NCI-H2171 treated with DMSO at 0.1 percent for 48 hours (cell line): Measurements from ENCODE around the gene COL9A3.

Experiments used
- DNase-seq: peaks from one replicate; lab custom pipeline; 2025; lab: John Stamatoyannopoulos, UW

COL9A3 gene

DNA sequence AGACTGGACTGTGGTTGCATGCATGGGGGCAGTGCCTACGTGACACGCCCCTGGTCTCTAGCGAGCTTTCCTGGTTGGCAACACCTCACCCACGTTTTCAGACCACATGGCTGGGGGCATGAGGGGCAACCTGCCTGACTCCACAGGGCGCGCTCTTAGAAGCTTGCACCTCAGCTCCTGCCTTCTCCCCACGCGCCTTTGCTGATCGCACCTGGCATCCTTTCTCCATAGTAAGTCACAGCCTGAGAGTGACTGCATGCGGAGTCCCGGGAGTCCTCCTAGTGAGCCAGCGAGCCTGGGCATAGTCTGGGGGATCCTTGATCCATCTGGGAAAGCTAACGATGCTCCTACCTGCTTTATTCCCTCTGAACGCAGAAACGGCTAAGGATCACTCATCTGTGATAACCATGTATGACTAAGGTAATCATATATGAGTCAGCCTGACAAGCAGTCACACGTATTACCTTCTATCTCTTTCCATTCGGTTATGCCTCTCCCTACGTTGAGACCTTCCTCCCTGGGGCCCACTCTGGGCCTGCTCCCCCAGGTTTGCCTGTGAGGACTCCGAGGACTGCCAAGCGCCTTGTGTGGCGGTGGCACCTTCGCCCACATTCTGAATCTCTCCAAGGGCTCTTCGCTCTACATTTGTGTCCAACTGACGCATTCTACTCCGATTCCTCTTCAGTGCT lies 40.2 kb downstream of the COL9A3 start:
- DNase-seq: peak; percentile 76

DNA sequence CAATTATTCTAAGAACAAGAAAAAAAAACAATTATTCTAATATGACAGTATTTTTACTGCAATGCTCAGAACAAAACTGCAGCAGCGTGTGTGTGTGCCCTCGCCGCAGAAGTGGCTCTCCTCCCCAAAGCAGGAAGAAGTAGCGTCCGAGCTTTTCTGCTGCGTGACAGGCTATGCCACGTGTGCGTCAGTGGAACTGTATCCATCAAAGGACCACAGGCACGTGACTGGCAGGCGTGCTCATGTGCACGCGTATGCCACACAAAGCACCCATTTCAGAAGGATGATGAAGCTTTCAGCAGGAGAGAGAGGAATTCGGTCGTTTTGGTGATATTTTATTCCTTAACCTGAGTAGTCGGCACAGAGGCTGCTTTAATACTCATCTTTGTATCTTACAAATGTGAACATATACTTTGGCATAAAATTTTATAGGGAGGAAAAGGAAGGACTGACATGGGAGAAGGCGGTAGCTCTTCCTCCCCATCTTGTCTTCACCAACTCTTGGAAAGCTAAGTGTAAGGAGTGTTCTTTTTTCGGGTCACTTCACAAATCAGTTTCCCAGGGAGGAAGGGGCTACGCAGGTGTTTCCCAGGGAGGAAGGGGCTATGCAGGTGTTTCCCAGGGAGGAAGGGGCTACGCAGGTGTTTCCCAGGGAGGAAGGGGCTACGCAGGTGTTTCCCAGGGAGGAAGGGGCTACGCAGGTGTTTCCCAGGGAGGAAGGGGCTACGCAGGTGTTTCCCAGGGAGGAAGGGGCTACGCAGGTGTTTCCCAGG lies 41.4 kb downstream of the COL9A3 start:
- DNase-seq: no peak

DNA sequence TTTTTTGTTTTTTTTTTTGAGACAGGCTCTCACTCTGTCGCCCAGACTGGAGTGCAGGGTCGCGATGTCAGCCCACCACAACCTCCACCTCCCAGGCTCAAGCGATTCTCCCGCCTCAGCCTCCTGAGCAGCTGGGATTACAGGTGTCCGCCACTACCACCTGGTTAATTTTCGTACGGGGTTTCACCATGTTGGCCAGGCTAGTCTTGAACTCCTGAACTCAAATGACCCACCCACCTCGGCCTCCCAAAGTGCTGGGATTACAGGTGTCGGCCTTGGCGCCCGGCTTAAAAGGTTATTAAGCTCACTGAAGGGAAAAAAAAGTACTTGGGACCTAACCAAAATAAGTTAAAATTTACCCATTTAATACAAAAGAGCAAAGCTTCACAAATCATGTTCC lies 42.9 kb downstream of the COL9A3 start:
- no peak for DNase-seq

DNA sequence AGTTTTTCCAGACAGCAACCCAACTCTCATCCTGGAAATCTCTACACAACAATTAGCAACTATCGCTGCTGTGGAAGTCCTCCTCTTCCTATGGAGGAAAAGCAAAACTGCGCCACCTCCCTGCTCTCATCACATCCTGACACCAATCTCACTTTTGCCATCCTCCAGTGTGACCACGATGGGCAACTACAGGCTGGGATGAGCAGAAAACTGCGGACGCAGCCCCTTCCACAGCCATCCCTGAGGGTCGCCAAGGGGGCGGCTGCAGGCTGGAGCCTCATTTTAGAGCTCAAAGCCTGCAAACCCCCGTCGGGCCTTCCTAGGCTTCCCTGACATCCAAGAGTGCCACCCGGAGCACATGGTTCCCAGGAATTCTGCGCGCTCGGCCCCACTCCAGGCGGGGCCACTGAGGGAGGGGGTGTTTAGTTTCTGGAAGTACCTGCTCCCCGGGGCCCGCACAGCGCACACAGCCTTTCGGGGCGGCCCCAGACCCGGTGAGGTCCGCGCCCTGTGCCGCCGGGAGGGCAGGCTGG lies 43.6 kb downstream of the COL9A3 start:
- DNase-seq: peak; percentile 36

DNA sequence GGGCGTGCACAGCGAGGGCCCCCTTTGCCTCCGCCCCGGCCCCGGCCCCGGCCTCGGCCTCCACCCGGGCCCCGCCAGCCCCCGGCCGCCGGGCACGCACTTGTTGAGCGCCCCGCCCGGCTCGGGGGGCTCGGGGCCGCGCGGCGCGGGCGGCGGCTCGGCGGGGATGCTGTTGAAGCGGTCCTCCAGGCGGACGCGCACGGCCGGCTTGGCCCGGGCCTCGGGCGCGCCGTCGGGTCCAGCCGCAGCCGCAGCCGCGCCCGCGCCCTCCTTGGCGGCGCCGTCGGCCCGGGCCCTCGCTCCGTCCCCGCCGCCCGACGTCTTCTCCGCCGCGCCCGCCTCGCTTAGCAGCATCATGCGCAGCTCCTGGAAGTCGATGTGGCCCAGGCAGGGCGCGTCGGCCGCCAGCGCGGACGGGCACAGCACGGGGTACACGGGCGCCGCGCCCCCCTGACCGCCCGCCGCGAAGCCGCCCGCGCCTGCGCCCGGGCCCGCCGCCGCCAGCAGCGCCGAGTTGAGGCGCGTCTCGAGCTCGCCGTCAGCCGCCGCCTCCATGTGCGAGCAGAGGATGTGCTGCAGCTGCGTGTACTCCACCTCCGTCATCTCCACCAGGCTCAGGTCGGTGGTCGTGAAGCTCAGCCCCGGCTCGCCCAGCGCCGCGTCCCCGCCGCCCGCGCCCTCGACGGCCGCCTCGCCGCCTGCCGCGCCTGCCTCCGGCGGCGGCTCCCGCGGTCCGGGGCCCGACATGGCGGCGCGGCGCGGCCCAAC lies 44.3 kb downstream of the COL9A3 start:
- DNase-seq: peak; percentile 24

DNA sequence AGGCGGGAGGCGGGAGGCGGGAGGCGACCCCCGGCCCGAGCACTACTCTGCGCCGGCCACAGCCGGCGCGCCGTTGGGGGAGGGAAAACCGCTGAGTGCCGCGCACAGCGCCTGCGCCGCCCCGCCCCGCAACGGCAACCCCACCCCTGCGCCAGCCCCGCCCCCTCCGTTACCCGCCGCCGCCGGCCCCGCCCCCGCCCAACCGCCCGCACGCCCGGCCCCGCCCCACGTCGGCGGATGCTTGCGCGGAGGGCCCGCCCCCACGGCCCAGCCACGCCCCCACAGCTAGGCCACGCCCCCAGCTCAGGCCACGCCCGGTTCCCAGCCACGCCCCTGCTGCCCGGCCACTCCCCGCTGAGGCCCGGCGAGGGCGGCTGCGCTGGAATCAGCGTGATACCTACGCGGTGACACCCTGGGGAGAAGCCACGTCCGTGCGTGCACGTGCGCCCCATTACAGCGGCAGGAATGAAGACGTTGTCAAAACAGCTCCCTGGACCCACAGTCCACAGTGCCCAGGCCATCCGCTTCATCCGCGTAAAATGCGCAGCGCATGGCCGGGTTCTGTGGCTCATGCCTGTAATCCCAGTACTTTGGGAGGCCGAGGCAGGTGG lies 45.0 kb downstream of the COL9A3 start, which contains the start of gene TCFL5:
Gene TCFL5 (minus strand): TSS at position 97 of the 611 bp plus-strand sequence. CDS start 152 bp downstream, outside the sequence.
- DNase-seq: peak; percentile 82

DNA sequence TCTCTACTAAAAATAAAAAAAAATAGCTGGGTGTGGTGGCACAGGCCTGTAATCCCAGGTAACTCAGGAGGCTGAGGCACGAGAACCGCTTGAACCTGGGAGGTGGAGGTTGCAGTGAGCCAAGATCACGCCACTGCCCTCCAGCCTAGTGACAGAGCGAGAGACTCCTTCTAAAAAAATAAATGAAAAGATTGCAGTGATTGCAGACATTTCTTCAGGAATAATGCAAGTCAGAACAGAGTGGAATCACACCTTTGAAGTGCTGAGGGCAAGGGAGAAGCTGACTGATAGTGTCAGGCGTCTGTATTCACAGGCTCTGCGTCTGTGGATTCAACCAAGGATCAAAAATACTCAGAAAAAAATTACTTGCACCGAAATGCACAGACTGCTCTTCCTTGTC lies 47.4 kb downstream of the COL9A3 start:
- DNase-seq: no peak

DNA sequence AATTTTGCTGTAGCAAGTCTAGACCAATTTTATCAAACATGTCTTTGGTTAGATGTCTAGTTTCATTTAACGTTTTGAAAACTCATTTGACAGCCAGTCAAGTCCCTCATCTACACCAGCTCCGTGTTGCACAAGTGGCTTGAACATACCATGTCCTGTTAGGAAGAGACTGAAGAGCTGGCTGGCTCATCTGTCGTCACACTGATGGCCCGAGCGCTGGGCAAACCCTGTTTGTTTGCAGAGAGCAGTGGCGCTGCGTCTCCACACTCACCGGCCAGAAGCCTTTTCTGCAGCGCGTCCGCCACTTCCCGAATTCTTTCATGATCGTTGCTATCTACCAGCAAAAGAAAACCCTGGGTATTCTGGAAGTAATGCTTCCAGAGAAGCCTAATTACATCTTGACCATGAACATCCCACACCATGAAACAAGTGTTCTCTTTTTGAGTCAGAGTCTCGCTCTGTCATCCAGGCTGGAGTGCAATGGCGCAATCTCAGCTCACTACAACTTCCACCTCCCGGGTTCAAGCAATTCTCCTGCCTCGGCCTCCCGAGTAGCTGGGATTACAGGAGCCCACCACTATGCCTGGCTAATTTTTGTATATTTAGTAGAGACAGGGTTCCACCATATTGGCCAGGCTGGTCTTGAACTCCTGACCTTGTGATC lies 55.5 kb downstream of the COL9A3 start:
- no peak for DNase-seq

DNA sequence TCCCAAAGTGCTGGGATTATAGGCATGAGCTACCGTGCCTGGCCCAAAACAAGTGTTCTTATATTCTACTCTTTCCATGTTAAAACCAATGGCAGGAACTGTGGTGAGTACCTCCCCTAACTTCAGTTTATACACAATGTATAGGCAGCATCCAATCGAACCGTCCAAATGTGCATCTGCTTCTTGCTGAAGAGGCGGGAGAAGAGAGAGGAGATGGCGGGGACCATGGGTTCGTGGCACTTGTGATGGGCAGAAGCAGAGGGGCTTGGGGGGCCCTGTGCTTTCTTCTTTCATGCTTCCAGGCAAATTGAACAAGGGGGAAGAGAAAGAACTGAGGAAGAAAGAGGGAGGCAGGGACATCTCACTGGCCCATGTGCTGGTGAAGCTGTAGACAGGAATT lies 56.0 kb downstream of the COL9A3 start:
- no peak for DNase-seq

DNA sequence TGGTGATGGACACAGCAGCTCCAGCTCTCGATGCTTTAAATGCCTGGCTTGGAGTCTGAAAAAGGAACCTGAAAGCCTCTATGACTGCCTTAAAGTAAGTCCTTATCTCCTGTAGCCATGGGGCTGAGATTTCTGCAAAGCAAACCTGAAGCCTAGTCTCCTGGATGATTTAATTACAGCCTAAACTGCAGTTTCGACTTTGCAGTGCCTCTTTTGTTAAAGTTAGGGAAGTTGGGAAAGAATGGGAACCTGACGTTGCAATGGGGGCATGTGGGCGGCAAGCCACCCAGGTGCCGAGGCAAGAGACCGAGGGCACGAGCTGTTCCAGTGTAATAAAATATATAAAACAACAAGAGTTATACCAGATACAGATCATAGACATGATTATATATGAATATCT lies 56.4 kb downstream of the COL9A3 start:
- peak; percentile 40 for DNase-seq

DNA sequence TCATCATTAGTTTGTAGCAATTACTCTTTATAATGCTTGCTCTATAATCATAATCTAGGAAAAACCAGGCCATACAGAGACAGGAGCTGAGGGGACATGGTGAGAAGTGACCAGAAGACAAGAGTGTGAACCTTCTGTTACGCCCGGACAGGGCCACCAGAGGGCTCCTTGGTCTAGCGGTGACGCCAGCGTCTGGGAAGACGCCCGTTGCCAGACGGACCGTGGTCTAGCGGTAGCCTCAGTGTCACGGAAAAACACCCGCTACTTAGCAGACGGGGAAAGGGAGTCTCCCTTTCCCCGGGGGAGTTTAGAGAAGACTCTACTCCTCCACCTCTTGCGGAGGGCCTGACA lies 56.8 kb downstream of the COL9A3 start:
- DNase-seq: peak; percentile 40

DNA sequence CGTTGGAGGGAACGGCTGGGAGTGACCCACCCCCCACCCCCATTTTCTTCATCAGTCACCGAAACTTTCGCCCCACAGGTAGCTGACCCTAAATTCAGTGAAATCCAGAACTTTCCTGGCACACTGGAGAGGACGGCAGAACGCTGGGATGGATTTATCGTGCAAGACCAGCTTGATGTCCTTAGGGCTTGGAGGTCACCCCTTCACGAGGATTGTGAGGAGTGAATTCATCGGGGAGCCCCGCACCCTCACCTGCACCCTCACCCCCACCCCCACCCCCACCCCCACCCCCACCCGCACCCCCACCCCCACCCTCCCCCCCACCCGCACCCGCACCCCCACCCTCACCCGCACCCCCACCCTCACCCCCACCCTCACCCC lies 58.1 kb downstream of the COL9A3 start:
- DNase-seq: no peak

DNA sequence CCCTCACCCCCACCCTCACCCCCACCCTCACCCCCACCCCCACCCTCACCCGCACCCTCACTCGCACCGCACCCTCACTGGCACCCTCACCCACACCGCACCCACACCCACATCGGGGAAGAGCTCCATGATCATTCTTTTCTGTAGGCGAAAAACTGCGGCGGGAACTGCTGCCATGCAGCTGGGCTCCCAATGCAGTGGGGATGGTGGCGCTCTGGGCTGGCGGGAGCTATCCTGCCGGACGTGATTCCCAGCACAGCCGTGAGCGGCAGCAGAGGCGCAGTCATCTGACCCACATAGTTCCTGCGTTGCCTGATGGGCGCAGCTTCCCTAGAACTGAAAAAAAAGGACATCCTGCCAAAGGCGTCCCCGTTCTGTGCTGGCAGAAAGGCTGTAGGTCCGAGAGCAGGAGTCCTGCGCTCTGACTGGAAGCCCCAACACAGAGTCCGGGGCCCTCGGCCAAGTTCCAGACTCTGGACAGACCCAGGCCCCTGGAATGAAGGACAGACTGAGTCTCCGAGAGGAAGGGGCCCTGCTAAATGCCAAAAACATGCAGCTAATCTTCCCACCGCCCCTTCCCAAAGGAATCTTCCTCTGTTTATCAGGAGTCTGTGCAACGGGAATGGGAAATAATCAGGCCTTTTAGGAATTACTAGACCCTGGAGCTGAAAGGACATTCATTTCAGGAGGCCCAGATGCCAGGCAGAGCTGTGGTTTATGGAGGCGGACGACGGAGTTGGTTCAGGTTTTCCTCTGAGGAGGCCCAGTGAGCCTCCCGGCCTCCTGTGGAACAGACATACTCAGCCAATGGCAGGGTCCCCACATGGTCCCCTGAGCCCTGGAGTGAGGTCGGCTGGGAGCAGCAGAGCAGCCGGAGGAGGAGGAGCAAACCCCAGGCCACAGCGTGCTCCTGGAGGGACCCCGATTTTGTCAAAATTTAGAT lies 58.8 kb downstream of the COL9A3 start:
- peak; percentile 94 for DNase-seq

DNA sequence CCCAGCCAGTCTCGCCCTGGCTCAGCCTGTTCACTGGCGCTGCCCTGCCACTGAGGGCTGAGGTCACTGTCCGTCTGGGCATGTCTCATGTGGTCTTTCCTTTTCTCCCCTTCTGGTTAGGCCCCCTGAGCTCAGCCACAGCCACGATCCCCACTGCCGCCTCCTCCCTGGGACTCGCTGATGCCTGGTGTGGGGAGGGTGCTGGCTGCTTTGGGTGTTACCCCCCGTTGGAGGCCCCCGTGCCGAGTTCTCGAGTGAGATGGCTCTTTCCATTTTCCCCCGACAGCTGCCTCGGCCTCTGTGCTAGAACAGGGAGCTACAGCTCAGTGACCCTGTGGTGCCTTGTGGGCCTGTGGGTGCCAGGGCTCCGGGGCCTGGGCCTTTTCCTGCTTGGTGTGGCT lies 59.7 kb downstream of the COL9A3 start:
- DNase-seq: no peak

DNA sequence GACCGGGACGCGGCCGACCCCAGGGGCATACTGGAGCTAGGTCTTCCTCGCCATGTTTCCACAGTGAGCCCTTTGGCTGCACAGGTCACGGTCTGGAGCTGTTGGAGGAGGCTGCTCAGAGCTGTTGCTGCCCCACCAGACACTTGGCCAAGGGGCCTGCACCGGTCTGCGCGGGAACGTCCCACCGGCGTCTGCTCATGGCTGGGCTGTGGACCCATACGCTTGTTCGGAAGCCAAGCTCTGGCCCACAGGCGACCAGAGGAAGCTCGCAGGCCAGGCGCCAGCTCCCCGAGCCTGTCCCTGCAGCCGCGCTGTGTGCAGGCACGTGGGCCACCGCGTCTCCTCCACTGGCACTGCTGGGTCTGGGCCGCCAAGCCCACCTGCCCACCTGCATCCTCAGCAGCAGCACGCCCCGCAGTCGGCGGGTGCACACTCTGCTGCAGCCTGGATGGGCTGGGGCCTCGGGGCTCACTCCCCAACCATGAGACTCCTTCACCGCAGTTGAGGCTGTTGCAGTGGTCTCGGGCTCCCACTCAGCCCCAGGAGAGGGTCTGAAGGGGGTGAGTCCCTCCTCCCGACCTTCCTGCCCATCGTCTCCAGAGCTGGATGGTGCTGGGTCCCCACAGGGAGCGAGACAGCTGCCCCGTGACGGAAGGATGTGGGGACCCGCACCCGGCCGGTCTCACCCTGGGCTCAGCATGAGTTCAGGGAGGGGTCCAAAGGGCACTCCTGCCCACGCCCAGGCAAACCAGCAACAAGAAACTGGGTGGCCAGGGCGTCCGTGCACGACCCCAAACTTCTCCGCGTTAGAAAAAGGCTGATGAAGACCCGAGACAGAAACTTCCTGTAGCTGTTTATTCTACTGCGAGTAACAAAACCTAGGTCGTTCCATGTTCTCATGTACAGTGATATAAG lies 60.3 kb downstream of the COL9A3 start:
- no peak for DNase-seq

DNA sequence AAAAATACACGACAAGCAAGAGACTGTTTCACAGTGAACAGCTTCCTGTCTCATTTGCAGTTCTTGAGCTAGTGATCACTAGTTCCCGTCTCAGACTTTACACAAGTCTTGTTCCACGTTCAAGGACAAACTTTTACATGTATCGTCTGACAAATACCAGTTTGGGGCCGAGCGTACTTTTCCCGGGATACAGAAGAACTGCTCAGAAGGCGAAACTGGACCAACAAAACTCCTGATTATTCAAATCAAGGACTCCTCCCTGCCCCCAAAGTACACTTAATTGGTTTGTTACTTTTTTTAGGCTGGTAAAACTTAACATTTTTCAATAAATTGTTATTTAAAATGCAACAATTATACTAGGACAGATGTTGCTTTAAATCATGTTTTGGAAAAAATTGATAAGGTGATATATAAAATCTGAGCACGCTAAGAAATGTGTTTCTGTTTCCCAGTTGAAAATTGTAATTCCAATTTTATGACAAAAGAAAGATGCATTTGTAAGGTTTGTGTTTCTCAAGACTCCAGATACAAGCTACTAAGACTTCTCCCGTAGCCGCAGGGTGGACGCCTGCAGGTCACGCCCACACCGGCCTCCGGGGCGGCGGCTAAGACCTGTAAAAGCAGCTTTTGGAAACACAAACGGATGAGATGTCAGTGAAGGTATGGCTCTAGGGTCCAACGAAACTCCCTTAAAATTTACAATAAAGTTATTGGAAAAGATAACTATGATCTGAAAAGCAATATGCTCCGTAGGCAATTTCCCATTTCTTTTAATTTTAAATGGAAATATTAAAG lies 61.6 kb downstream of the COL9A3 start:
- DNase-seq: no peak

DNA sequence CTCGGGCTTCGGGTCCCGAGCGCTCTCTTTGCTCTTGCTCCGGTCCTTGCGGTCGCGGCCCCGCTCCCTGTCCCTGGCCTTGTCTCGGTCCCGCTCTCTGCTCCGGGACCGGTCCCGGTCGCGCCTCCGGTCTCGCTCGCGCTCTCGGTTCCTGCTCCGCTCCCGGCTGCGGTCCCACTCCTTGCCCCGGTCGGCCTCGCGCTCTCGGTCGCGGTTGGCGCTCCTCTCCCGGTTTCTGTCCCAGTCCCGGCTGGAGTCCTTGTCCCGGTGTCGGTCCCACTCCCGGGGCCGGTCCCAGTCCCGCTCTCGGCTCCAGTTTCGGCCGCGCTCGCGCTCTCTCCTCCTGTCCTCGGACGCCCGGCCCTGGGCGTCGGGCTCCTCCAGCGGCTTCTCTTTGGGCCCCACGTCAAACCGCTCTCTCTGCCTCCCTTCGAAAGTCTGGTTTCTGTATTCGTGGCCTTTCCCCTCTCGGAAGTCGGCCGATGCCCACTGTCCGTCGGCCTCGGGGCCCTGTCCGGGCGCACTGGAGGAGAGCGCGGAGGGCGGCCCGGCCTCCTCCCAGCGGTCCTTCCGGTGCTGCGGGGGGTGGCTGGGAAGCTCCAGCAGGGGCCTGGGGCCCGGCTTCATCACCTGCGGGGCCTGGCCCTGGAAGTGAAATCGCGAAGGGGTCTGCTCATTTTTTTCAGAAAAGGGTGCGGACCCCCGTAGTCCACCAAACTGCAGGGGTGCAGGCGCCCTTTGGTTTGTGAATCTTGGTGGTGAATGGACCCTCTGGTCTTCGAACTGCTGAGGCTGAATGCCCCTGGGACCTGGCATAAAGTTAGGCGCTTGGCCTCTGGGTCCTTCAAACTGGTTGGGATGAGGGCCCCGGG lies 62.7 kb downstream of the COL9A3 start:
- DNase-seq: no peak
